A549 (cell line): Measurements from ENCODE around the gene ELP2. TPM values are rescaled to one million over a fixed set of nuclear protein-coding genes. Genes with fewer than 3 reads are reported as not detected.

Experiments
- ATAC-seq, 2 experiments: fragments of 200-7000 bp in 1 of 2; fragments of >200 bp in 1 of 2; cut with Nextera tagmentation in 1 of 2; cut with Tn5 transposase in 1 of 2; 3 replicates each; pipeline versions ENCODE4 v1.8.0 to v1.9.1; 2018 to 2020; ENCODE audit warnings: mild to moderate bottlenecking in 1 of 2, moderate library complexity in 1 of 2
- CTCF ChIA-PET: fragments of 300-600 bp; sonication (Branson Sonifier 250); formaldehyde crosslinking; extraction: SDS; loops from one replicate; lab custom pipeline; 2021; ENCODE audit warnings: antibody characterized with exemption, inconsistent platforms; lab: Yijun Ruan, JAX
- POLR2A ChIA-PET: fragments of 350-600 bp; formaldehyde crosslinking; extraction: SDS; loops from one replicate; lab custom pipeline; 2021; ENCODE audit warnings: antibody characterized with exemption, inconsistent platforms; lab: Yijun Ruan, JAX
- DNase-seq, 2 experiments: peaks; one replicate each; pipeline versions ENCODE4 v3.0.0 to v3.0.0-alpha.2; 2011 to 2016; ENCODE audit warnings: low read depth in 1 of 2, low spot score in 1 of 2
- FAIRE-seq: peaks from 2 replicates; lab custom pipeline; 2011; peaks lifted over from hg19 to GRCh38; lab: Jason Lieb, UNC
- H3K27ac ChIP-seq, 2 experiments: fragments of >200 bp; sonication (Bioruptor Twin); formaldehyde crosslinking; 3 replicates each; pipeline ENCODE4 v1.5.1; 2016 to 2017
- H3K4me1 ChIP-seq: fragments of >200 bp; sonication (Bioruptor Twin); formaldehyde crosslinking; 3 replicates; pipeline ENCODE4 v1.6.1; 2016
- H3K4me2 ChIP-seq: fragments of >200 bp; sonication (Bioruptor Twin); formaldehyde crosslinking; 3 replicates; pipeline ENCODE4 v1.6.1; 2016
- H3K4me3 ChIP-seq: fragments of >200 bp; sonication (Bioruptor Twin); formaldehyde crosslinking; 3 replicates; pipeline ENCODE4 v1.5.1; 2016
- H3K9me3 ChIP-seq: fragments of >200 bp; sonication (Bioruptor Twin); formaldehyde crosslinking; 3 replicates; pipeline ENCODE4 v1.6.1; 2016
- CBX2 ChIP-seq: fragments of 200-600 bp; sonication (generic); IDR thresholded peaks from 2 replicates; pipeline ENCODE4 v1.6.1; 2016; ENCODE audit warnings: low read depth, mild to moderate bottlenecking, borderline replicate concordance
- CEBPB ChIP-seq, 2 experiments: fragments of >200 bp in 1 of 2; sonication (Bioruptor Twin) in 1 of 2; formaldehyde crosslinking in 1 of 2; IDR thresholded peaks; 2 replicates each; pipeline ENCODE4 v1.6.1; 2012 to 2016
- CHD2 ChIP-seq: fragments of 150-350 bp; IDR thresholded peaks from 2 replicates; pipeline ENCODE4 v1.6.1; 2014; ENCODE audit warnings: low read length; ENCODE audit not compliant: partially characterized antibody
- FOSB ChIP-seq: fragments of 250-450 bp; sonication (Bioruptor Pico); IDR thresholded peaks from 2 replicates; pipeline ENCODE4 v1.5.0; 2020; ENCODE audit warnings: mild to moderate bottlenecking, moderate library complexity
- HDAC2 ChIP-seq: fragments of 200-600 bp; sonication (generic); IDR thresholded peaks from 2 replicates; pipeline ENCODE4 v1.6.1; 2016
- HEYL ChIP-seq: fragments of 250-450 bp; sonication (Bioruptor Pico); IDR thresholded peaks from 2 replicates; pipeline ENCODE4 v1.8.0; 2021; ENCODE audit warnings: mild to moderate bottlenecking, moderate library complexity
- HOXB5 ChIP-seq: fragments of 250-450 bp; sonication (Bioruptor Pico); IDR thresholded peaks from 2 replicates; pipeline ENCODE4 v1.5.0; 2020; ENCODE audit warnings: mild to moderate bottlenecking, moderate library complexity
- KDM5A ChIP-seq: fragments of 200-600 bp; sonication (generic); IDR thresholded peaks from 2 replicates; pipeline ENCODE4 v1.6.1; 2016; ENCODE audit warnings: antibody characterized with exemption, mild to moderate bottlenecking
- MAFK ChIP-seq: fragments of 450-650 bp; IDR thresholded peaks from 2 replicates; pipeline ENCODE4 v1.6.1; 2014; ENCODE audit not compliant: partially characterized antibody
- MYC ChIP-seq: IDR thresholded peaks from 2 replicates; pipeline ENCODE4 v1.6.1; 2012; ENCODE audit warnings: mild to moderate bottlenecking, inconsistent platforms, low read length, improper control_type of control experiment, borderline replicate concordance
- NFE2L2 ChIP-seq: fragments of 150-350 bp; conservative IDR thresholded peaks from 2 replicates; pipeline ENCODE4 v1.6.1; 2014; ENCODE audit warnings: low read length
- NR3C1 ChIP-seq: fragments of >200 bp; sonication (Bioruptor Twin); formaldehyde crosslinking; IDR thresholded peaks from 3 replicates; pipeline ENCODE4 v1.6.1; 2017
- PHF8 ChIP-seq: fragments of 200-600 bp; sonication (generic); IDR thresholded peaks from 2 replicates; pipeline ENCODE4 v1.6.1; 2016; ENCODE audit warnings: low read depth, mild to moderate bottlenecking, antibody characterized with exemption, moderate library complexity, borderline replicate concordance
- POLR2A ChIP-seq: IDR thresholded peaks from 2 replicates; pipeline ENCODE4 v1.6.1; 2012; ENCODE audit warnings: mild to moderate bottlenecking, low read length
- RARB ChIP-seq: fragments of 250-450 bp; sonication (Bioruptor Pico); IDR thresholded peaks from 2 replicates; pipeline ENCODE4 v1.8.0; 2021; ENCODE audit warnings: mild to moderate bottlenecking, moderate library complexity
- RCOR1 ChIP-seq: fragments of 150-350 bp; IDR thresholded peaks from 2 replicates; pipeline ENCODE4 v1.6.1; 2014; ENCODE audit warnings: antibody characterized with exemption, low read length, low read depth
- RFX5 ChIP-seq: fragments of 450-650 bp; IDR thresholded peaks from 2 replicates; pipeline ENCODE4 v1.7.1; 2014; ENCODE audit warnings: antibody characterized with exemption, mild to moderate bottlenecking, moderate library complexity
- SREBF2 ChIP-seq: fragments of 450-650 bp; IDR thresholded peaks from 2 replicates; pipeline ENCODE4 v1.6.1; 2014; ENCODE audit warnings: mild to moderate bottlenecking, moderate library complexity
- TFCP2L1 ChIP-seq: fragments of 250-450 bp; sonication (Bioruptor Pico); IDR thresholded peaks from 2 replicates; pipeline ENCODE4 v1.5.0; 2021; ENCODE audit warnings: mild to moderate bottlenecking
- TP53 ChIP-seq: fragments of 250-450 bp; sonication (Bioruptor Pico); IDR thresholded peaks from 2 replicates; pipeline ENCODE4 v1.5.0; 2021; ENCODE audit warnings: mild to moderate bottlenecking, moderate library complexity
- ZSCAN20 ChIP-seq: fragments of 250-450 bp; sonication (Bioruptor Pico); IDR thresholded peaks from 2 replicates; pipeline ENCODE4 v1.8.0; 2022; ENCODE audit warnings: mild to moderate bottlenecking, moderate library complexity
- WGBS: methylation state at CpG from one replicate; pipeline ENCODE4 v1.1.6; 2017; ENCODE audit errors: missing lambda C conversion rate; 5-methylcytosine and 5-hydroxymethylcytosine counted together
- polyA plus RNA-seq, 4 experiments: library from polyadenylated mRNA; depleted of rRNA in 3 of 4; stranded (reverse); fragments of >200 nt; fragmentation: RNase III in 1 of 4; extraction: RNeasy Plus Mini Kit Qiagen cat#74134 plus additional on column Dnase treatment in 1 of 4; gene quantifications; 2 replicates in 3 of 4; 3 replicates in 1 of 4; pipeline ENCODE4 v1.2.3, GENCODE V29; 2011 to 2017
- TF ChIP-seq, protein P1 (sequence below): fragments of 250-450 bp; sonication (Bioruptor Pico); IDR thresholded peaks from 2 replicates; pipeline ENCODE4 v1.5.0; 2021; ENCODE audit warnings: mild to moderate bottlenecking, moderate library complexity, borderline replicate concordance
- TF ChIP-seq, protein P2 (sequence below): fragments of 200-600 bp; sonication (generic); IDR thresholded peaks from 2 replicates; pipeline ENCODE4 v1.6.1; 2016; ENCODE audit warnings: antibody characterized with exemption, mild to moderate bottlenecking, moderate library complexity
- TF ChIP-seq, protein P3 (sequence below): fragments of 250-450 bp; sonication (Bioruptor Pico); IDR thresholded peaks from 2 replicates; pipeline ENCODE4 v1.5.0; 2020; ENCODE audit warnings: low read depth, mild to moderate bottlenecking, moderate library complexity

The ELP2 gene
- polyA plus RNA-seq, 2 of the 4 experiments (the other 2 are of a cell fraction), result 28.8 to 73.4 TPM

DNA sequence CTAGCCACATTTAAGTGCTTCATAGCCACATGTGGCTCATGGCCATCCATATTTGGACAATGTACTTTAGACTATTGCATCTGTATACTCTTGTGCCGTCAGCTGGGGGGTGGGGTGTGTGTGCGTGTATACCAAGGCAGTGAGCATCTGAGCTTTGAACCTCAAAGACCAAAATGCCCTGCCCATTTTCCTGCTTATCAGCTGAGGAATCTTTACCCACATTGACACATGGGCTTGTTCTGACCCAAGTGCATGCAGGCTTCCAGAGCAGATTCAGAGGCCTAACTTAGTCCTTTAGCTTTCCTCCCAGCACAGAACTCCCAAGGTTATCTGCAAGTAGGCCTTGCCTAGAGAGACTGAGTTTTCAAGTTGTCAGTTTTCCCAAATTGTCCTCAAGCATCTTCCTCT, 46.5 kb downstream of the ELP2 start:
- CTCF ChIA-PET, result interaction anchor here (0.8 to 1.1 kb wide), 2 partner anchors 32 to 80 kb away, joined by 3 read pairs; no protein-coding TSS in a partner anchor
- TF ChIP-seq POLR2A, result no peak
- TF ChIP-seq SREBF2, result no peak
- no peak for TF ChIP-seq HEYL (CRISPR knock-in tag)
- no peak for TF ChIP-seq FOSB (CRISPR knock-in tag)
- no peak for TF ChIP-seq CBX2
- no peak for TF ChIP-seq TP53
- TF ChIP-seq MAFK, result no peak
- no peak for TF ChIP-seq CHD2
- TF ChIP-seq ZSCAN20 (CRISPR knock-in tag), result no peak
- no peak for TF ChIP-seq HDAC2
- TF ChIP-seq, all 56 proteins: peak for 0
- Histone ChIP-seq H3K4me3 (no peak overlapping the region), H3K4me1 (no peaks in the 10 kb centered on the region), H3K9me3 (no peaks in the 10 kb centered on the region), H3K4me2 (no peak overlapping the region), H3K27ac (no peak overlapping the region)
- no peak for ATAC-seq
- FAIRE-seq, result no peak
- WGBS, result 85% methylated on average over 2 of the region's 2 CpGs
- no peak for DNase-seq
- POLR2A ChIA-PET, result interaction anchor here (0.6 kb wide), 1 partner anchor 15 kb away, joined by 3 read pairs; no protein-coding TSS in a partner anchor

DNA sequence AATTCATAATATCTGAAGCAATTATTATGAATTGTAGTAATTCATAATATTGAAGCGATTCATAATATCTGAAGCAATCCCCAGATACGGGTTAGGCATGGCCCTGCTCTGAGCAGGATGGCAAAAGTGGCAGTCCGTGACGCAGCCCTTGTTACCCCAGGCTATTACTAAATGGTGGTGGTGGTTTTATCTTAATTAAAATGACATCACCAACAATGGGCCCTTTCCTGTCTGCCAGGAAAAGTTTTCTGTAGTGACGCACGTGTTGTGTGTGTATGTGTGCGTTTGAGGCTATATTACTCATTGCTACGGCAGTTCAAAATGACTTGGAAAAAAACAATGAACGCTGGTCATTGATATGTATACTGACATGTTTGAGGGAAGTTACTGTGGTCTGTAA, 47.0 kb downstream of the ELP2 start:
- Histone ChIP-seq H3K4me2 (no peak overlapping the region), H3K4me3 (no peak overlapping the region), H3K27ac (no peak overlapping the region), H3K4me1 (no peaks in the 10 kb centered on the region), H3K9me3 (no peaks in the 10 kb centered on the region)
- TF ChIP-seq TFCP2L1 (CRISPR knock-in tag), result no peak
- TF ChIP-seq NR3C1, result no peak
- TF ChIP-seq FOSB (CRISPR knock-in tag), result no peak
- TF ChIP-seq PHF8, result no peak
- TF ChIP-seq, protein P1, sequence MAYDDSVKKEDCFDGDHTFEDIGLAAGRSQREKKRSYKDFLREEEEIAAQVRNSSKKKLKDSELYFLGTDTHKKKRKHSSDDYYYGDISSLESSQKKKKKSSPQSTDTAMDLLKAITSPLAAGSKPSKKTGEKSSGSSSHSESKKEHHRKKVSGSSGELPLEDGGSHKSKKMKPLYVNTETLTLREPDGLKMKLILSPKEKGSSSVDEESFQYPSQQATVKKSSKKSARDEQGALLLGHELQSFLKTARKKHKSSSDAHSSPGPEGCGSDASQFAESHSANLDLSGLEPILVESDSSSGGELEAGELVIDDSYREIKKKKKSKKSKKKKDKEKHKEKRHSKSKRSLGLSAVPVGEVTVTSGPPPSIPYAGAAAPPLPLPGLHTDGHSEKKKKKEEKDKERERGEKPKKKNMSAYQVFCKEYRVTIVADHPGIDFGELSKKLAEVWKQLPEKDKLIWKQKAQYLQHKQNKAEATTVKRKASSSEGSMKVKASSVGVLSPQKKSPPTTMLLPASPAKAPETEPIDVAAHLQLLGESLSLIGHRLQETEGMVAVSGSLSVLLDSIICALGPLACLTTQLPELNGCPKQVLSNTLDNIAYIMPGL (CRISPR knock-in tag), result no peak
- TF ChIP-seq ZSCAN20 (CRISPR knock-in tag), result no peak
- TF ChIP-seq RARB (CRISPR knock-in tag), result no peak
- ChIA-PET POLR2A (no interaction called here), CTCF (no interaction called here)
- no peak for DNase-seq
- FAIRE-seq, result no peak
- WGBS, result 92% methylated on average over 9 of the region's 9 CpGs
- no peak for ATAC-seq

DNA sequence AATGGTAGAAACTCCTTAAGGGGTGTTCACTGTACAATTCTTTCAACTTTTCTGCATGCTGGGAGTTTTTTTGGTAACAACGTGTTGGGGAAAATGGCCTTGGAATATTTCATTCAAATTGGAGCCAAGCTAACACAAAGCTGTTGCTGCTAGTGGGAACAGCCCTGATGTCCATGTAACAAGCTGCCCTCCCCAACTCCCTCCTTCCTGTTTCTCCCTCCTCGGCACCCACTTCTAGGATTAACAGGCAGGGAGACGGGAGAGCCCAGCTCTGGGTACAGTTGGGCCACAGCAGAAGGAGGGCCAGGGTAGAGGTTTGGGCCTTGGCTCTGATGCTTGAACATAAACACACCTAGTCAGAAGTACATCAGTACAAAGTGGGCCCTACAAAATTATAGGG, 48.2 kb downstream of the ELP2 start:
- no peak overlapping the region for H3K4me2 ChIP-seq
- POLR2A ChIA-PET, result no interaction called here
- TF ChIP-seq HOXB5 (CRISPR knock-in tag) (no peak), NFE2L2 (no peak), CHD2 (no peak), CBX2 (no peak), RFX5 (no peak), CEBPB (IDR thresholded peaks at IDR 0.05) (no peak), MYC (no peak), NR3C1 (no peak), RCOR1 (no peak), KDM5A (no peak)
- TF ChIP-seq, protein P2, sequence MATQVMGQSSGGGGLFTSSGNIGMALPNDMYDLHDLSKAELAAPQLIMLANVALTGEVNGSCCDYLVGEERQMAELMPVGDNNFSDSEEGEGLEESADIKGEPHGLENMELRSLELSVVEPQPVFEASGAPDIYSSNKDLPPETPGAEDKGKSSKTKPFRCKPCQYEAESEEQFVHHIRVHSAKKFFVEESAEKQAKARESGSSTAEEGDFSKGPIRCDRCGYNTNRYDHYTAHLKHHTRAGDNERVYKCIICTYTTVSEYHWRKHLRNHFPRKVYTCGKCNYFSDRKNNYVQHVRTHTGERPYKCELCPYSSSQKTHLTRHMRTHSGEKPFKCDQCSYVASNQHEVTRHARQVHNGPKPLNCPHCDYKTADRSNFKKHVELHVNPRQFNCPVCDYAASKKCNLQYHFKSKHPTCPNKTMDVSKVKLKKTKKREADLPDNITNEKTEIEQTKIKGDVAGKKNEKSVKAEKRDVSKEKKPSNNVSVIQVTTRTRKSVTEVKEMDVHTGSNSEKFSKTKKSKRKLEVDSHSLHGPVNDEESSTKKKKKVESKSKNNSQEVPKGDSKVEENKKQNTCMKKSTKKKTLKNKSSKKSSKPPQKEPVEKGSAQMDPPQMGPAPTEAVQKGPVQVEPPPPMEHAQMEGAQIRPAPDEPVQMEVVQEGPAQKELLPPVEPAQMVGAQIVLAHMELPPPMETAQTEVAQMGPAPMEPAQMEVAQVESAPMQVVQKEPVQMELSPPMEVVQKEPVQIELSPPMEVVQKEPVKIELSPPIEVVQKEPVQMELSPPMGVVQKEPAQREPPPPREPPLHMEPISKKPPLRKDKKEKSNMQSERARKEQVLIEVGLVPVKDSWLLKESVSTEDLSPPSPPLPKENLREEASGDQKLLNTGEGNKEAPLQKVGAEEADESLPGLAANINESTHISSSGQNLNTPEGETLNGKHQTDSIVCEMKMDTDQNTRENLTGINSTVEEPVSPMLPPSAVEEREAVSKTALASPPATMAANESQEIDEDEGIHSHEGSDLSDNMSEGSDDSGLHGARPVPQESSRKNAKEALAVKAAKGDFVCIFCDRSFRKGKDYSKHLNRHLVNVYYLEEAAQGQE, result no peak
- TF ChIP-seq, protein P3, sequence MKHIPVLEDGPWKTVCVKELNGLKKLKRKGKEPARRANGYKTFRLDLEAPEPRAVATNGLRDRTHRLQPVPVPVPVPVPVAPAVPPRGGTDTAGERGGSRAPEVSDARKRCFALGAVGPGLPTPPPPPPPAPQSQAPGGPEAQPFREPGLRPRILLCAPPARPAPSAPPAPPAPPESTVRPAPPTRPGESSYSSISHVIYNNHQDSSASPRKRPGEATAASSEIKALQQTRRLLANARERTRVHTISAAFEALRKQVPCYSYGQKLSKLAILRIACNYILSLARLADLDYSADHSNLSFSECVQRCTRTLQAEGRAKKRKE (CRISPR knock-in tag), result no peak
- CTCF ChIA-PET, result no interaction called here
- 97% methylated on average over 3 of the region's 3 CpGs for WGBS
- no peak for DNase-seq
- H3K4me1 ChIP-seq, result no peaks in the 10 kb centered on the region
- no peaks in the 10 kb centered on the region for H3K9me3 ChIP-seq
- H3K4me3 ChIP-seq, result no peak overlapping the region
- no peak for FAIRE-seq
- ATAC-seq, result no peak
- H3K27ac ChIP-seq, result no peak overlapping the region
